ENCODE measurements around the gene TREML1. TPM values are rescaled to one million over a fixed set of nuclear protein-coding genes. Genes with fewer than 3 reads are reported as not detected.

Gene TREML1
- total and polyA plus RNA-seq, 11 donors, result 0.07 to 0.29 TPM; not detected in 9

DNA sequence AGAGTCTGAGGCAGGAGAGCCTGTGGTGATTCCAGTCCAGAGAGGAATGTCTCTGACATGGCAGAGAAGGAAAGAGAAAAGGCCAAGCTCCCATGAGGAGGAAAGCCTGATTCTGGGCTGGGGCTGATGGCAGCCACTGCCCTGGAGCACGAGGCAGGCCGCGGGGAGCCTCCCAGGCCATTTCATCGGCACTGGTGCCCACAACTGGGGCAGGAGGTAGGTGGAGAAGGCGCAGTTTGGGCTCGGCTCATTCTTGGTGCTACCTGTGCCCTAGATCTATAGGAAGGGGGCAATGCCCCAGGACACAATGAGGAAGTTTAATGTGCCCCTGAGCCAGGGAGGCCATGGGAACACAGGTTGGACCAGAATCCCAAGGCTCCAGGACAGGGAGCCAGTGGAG lies 2.6 kb upstream of the TREML1 start:
- H3K4me1 ChIP-seq, result peaks cover 0 to 7% (median 0%) of the 10 kb centered on the region in 12 donors
- DNase-seq, result no peak
- intact Hi-C loops (cut with DNase I), result no loop called here
- H3K9me3 ChIP-seq, result no peaks in the 10 kb centered on the region
- no peak overlapping the region for H3K4me3 ChIP-seq
- WGBS, 4 donors, result 87 to 95% (median 92%) methylated on average over 6 of the region's 6 CpGs
- H3K36me3 ChIP-seq, result no peaks in the 10 kb centered on the region
- TF ChIP-seq, protein P1, sequence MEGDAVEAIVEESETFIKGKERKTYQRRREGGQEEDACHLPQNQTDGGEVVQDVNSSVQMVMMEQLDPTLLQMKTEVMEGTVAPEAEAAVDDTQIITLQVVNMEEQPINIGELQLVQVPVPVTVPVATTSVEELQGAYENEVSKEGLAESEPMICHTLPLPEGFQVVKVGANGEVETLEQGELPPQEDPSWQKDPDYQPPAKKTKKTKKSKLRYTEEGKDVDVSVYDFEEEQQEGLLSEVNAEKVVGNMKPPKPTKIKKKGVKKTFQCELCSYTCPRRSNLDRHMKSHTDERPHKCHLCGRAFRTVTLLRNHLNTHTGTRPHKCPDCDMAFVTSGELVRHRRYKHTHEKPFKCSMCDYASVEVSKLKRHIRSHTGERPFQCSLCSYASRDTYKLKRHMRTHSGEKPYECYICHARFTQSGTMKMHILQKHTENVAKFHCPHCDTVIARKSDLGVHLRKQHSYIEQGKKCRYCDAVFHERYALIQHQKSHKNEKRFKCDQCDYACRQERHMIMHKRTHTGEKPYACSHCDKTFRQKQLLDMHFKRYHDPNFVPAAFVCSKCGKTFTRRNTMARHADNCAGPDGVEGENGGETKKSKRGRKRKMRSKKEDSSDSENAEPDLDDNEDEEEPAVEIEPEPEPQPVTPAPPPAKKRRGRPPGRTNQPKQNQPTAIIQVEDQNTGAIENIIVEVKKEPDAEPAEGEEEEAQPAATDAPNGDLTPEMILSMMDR (IDR thresholded peaks at IDR 0.05), result no peak
- no peak for TF ChIP-seq POLR2A (IDR thresholded peaks at IDR 0.05)
- no peak overlapping the region for H3K27ac ChIP-seq
- peaks cover 0 to 34% (median 0%) of the 10 kb centered on the region in 9 donors for H3K27me3 ChIP-seq
- ATAC-seq, result no peak

DNA sequence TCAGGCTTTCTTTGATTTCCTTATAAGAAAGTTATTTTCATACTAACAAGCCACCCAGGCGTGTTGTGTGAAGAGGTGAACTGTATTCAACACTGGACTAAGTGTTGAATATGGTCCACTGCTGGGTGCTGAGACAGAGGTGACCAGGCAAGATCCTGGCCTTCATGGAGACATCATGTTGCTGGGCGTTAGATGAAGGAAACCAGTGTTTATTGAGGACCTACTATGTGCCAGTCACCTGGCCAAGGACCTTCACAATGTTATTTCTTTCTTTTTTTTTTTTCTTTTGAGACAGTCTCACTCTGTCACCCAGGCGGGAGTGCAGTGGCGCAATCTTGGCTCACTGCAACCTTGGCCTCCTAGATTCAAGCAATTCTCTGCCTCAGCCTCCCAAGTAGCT lies 1.9 kb upstream of the TREML1 start:
- TF ChIP-seq POLR2A (IDR thresholded peaks at IDR 0.05), result no peak
- TF ChIP-seq, protein P1 (IDR thresholded peaks at IDR 0.05), result no peak
- H3K27me3 ChIP-seq, result peaks cover 0 to 27% (median 0%) of the 10 kb centered on the region in 9 donors
- H3K9me3 ChIP-seq, result no peaks in the 10 kb centered on the region
- no peak overlapping the region for H3K4me3 ChIP-seq
- no peak for DNase-seq
- no peak overlapping the region for H3K27ac ChIP-seq
- intact Hi-C loops (cut with DNase I), result no loop called here
- H3K36me3 ChIP-seq, result no peaks in the 10 kb centered on the region
- no peaks in the 10 kb centered on the region for H3K4me1 ChIP-seq
- no peak for ATAC-seq
- 87 to 94% (median 92%) methylated on average over 4 of the region's 4 CpGs for WGBS, 4 donors

DNA sequence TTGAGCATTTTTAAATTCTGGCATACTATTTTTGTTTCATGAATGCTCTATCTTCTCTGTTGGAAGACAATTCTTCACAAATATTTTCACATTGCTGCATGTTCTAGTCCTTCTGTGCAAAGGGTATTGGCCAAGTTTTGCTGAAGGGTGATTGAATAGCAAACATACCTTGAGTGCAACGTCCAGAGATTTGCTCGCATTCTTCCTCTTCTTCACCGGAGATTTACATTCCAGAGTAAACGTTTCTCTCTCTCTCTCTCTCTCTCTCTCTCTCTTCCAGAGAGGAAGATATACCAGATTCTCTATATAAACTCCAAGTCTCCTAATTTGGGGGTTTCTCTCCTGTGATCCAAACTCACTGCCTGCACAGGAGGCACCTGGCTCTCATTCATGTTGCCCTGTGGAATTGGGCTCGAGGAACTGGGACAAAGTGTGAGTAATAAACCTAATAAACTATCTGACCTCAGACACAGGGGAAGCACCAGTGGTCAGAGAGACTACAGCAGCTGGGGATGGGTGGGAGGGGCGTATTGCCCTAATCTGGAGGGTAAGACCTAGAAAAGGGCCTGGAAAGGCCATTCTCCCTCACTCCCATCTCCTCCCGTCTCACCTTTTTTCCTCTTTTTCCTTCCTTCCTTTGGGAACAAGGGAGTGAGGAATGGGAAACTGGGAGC lies 1.1 kb upstream of the TREML1 start:
- DNase-seq (no peak), ATAC-seq (no peak)
- no peak overlapping the region for H3K4me3 ChIP-seq
- intact Hi-C loops (cut with DNase I), result no loop called here
- no peak overlapping the region for H3K27ac ChIP-seq
- peaks cover 0 to 21% (median 0%) of the 10 kb centered on the region in 9 donors for H3K27me3 ChIP-seq
- no peaks in the 10 kb centered on the region for H3K4me1 ChIP-seq
- no peak for TF ChIP-seq POLR2A (IDR thresholded peaks at IDR 0.05)
- TF ChIP-seq, protein P1 (IDR thresholded peaks at IDR 0.05), result no peak
- no peaks in the 10 kb centered on the region for H3K36me3 ChIP-seq
- WGBS, 4 donors, result 46 to 50% (median 48%) methylated on average over 7 of the region's 7 CpGs
- no peaks in the 10 kb centered on the region for H3K9me3 ChIP-seq

DNA sequence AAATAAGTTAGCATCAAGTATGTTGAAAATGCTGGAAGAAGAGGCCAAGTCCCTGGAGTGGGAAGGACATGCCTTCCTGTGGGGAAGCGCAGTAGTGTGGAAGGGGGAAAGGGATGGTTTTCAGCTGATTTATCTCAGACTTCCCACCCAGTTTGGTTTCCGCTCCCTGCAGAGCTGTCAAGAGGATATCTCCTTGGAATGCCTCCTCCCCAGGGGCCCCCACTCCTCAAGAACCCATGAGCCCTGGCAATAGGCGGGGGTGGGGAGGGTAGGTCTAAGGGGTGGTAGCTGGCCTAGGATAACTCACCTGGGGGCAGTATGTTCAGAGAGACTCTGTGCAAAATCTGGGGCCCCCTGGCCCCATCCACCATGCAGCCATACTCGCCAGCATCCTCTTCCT lies 696 bp downstream of the TREML1 start:
- ATAC-seq (peak in 1 of 4 donors; percentile 19), DNase-seq (no peak)
- TF ChIP-seq, protein P1 (IDR thresholded peaks at IDR 0.05), result no peak
- no peak for TF ChIP-seq POLR2A (IDR thresholded peaks at IDR 0.05)
- no peak overlapping the region for H3K27ac ChIP-seq
- 55 to 75% (median 65%) methylated on average over 3 to 4 of the region's 4 CpGs for WGBS, 4 donors
- intact Hi-C loops (cut with DNase I), result no loop called here
- H3K4me3 ChIP-seq, result no peak overlapping the region
- no peaks in the 10 kb centered on the region for H3K4me1 ChIP-seq
- peaks cover 0 to 11% (median 0%) of the 10 kb centered on the region in 9 donors for H3K27me3 ChIP-seq
- peaks cover 0 to 4% (median 0%) of the 10 kb centered on the region in 9 donors for H3K36me3 ChIP-seq
- H3K9me3 ChIP-seq, result no peaks in the 10 kb centered on the region
